GM18867 (cell line): ENCODE measurements around the gene TMEM184A.
"Not testable (repeated sequence)": the region's sequence is repeated elsewhere in the genome, so short reads cannot be mapped to it uniquely, and the experiment has no call there.

ENCODE experiments used
- ATAC-seq: cut with Tn5 transposase; IDR thresholded peaks from one replicate; pipeline ENCODE4 v1.9.1; 2021; ENCODE audit warnings: mild to moderate bottlenecking, moderate library complexity; ENCODE audit not compliant: unreplicated experiment

TMEM184A gene

GRCh38 chr7:1590887-1591286 is 34.9 kb upstream of the TMEM184A start:
- no peak for ATAC-seq

GRCh38 chr7:1590476-1590875 is 34.5 kb upstream of the TMEM184A start:
- ATAC-seq, result no peak

DNA sequence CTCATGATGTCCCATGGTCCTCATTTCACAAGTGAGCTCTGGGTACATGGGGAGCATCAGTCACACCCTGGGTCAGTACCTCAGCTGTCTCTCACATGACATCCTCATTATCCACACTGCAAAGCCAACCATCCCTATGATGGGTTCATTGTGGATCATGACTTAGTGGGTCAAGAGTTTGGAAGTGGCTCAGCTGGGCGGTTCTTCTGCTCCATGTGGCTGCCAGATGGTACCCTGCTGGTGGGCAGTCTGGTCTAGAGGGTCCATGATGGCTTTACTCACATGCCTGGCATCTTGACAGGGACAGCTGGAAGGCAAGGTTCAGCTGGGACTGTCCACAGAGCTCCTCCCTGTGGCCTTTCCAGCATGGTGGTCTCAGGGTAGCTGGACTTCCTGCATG is 33.0 kb upstream of the TMEM184A start:
- no peak for ATAC-seq

GRCh38 chr7:1587738-1588137 is 31.7 kb upstream of the TMEM184A start:
- ATAC-seq, result no peak

DNA sequence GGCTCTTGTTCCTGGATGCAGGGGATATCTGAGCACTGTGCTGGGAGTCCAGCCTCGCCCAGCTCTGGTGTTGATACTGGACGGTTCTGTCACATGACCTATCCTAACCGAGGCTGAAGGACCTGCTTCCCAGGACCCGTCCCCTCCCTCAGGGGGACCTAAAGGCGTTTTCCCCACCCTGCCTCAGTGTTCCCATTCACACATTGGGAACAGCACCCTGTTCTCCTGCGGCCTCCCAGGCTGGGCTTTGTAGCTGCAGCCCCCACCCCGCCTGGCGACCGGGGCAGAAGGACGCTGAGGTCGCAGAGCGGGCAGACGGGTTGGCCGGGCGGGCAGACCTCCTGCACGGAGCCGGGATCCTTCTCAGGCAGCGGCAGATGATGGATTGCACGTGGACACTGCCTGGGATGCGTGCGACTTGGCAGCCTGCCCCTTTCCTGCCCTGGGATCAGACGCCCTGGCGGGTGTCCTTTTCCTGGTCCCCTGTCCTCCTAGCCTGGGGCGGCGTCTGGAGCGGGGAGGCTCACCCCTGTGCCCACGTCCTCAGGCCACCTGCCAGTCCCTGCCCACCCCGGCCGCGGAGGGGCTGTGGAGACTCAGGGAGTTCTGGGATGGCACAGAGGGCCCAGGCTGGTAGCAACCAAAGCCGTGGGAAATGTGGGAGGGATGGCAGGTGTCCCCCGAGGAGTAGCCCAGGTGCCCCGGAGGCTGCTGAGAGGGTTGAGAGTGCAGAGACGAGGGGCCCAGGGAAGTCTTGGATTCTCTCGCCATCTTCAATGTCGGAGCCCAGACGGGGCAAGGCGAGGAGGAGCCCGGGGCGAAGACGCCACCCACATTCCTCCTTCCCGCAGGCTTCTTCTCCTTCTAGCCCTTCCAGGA is 31.1 kb upstream of the TMEM184A start:
- ATAC-seq, result no peak

DNA sequence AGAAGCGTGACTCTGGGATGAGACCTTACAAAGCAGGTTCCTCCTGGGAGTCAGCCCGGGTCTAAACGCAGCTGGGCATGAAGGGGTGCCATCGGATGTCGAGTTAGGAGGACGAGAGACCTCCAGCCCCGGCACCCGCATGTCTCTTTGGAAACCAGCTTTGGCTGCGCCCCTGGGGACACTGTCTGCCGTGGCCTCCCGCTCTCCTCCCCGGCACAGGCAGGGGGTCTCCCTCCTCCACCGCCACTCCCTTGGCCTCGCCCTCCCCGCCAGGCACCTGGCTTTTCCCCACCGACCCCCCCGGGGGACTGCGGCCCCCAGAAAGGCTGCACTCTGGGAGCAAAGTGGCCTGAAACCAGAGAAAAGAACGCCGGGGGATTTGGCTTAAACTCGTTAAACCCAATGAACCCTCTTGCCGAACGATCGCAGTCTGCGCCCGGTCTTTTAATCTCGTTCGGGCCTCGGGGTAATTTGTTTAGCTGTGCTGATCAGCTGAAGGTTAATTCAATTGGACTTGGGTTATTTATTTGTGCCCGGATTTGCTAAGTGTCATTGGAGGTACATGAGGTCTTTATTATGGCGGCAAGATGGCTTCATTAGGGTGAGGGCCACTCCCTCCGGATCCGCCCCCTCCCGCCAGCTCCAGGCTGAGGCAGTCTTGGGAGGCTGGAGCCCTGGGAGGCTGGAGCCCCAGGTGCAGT is 30.3 kb upstream of the TMEM184A start:
- ATAC-seq, result no peak

DNA sequence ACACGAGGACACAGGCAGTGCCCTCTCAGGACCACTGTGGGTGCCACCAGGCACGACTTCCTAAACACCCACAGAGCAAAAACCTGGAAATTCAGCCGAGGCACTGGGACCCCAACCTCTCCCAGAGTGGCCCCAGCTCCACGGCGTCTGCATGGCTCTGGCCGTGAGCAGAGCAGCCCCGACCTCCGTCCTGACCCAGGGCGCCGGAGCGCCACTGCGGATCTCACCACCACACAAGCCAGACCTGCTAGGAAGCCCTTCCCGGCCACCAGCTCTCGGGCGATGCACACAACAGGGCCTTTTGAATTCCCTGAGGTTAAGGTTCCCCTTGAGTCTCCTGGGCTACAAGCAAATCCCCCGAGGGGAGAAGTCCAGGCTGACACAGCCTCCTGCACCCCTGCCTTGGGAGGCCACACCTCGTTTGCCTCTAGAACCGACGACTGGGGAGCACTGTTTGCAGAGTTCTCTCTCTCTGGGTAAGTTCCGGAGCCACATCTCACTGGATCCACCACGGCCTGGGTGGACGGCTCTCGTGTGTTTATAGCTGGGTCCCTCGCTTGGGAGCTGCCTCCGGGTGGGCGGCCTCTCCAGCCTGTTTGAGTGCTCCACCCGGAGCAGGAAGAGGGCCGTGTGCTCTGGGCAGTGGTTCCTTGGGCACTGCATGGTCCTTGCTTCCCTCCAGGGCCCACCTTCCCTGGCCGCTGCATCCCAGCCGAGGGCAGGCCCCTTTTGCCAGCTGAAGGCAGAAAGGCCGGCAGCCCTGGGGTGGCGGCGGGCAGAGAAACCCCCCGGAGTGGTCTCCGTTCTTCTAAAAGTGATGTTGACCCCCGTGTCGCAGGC is 29.4 kb upstream of the TMEM184A start:
- no peak for ATAC-seq

GRCh38 chr7:1584700-1585099 is 28.7 kb upstream of the TMEM184A start:
- ATAC-seq, result no peak

GRCh38 chr7:1583241-1583930 is 27.4 kb upstream of the TMEM184A start:
- ATAC-seq, result not testable (repeated sequence)

DNA sequence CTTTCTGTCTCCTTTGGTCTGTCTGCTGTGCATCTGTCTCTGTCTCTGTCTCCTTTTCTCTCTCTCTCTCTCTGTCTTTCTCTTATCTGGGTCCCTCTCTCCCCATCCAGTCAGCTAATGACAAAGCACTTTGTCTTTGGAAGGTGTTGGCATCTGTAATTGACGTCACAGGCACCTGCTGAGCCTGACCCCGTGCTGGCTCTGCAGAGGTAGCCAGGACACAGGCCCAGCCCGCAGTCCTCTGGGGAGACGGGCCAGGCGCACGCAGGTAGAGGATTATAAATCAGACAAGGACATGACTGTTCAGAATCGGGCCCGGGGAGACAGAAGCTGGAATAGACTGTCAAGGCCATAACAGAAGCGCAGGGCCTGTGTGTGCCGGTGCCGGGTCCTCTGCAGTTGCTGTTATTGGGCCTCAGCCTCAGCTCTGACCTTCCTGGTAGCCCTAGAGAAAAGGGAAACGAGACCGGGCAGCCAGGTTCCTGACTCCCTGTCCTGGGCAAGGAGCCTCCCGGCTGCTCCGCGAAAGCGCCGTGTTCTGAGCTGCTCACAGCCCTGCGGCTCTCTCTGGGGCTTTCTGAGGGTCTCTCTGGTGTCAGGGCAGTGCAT is 24.5 kb upstream of the TMEM184A start:
- ATAC-seq, result no peak

DNA sequence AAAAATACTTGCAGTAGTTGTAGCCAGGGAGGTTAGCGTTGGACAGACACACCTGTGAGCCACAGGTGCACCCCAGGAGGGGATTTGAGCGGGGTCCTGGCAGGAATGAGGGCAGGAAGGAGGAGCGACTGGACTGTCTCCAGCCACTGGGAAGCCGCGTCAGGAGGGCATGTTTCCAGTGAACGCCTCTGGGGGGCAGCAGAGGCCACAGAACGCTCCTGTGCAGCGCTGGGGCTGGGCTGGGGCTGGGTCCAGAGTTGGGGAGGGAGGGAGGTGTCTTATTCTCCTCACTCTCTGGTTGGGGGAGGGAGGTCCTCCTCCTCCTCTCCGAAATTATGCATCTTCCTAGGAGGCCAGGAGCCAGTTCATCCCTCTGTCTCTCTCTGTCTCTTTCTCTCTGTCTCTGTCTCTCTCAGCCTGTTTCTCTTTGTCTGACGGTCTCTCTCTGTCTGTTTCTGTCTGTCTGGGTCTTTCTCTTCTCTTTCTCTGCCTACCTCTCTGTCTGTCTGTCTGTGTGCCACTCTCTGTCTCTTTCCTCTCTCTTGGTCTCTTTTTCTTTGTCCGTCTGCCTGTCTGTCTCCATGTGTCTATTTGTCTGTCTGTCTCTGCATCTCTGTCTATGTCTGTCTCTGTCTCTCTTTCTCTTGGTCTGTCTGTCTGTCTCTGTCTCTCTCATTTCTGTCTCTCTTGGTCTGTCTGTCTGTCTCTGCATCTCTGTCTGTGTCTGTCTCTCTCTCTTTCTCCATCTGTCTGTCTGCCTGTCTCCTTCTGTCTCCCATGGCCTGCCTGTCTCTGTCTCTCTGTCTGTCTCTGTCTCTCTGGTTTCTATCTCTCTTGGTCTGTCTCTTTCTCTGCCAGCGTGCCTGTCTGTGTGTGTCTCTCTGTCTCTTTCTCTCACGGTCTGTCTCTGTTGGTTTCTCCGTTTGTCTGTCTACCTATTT is 23.7 kb upstream of the TMEM184A start:
- ATAC-seq, result no peak

DNA sequence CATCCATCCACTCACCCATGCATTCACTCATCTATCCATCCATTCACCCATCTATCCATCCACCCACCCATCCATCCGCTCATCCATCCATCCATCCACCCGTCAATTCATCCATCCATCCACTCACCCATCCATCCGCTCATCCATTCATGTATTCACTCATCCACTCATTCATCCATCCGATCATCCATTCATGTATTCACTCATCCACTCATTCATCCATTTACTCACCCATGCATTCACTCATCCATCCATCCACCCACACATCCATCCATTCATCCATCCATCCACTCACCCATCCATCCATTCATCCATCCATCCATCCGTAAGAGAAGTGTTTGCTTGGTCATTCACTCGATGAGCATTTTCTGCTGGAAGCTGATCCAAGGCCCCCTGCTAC is 22.5 kb upstream of the TMEM184A start:
- no peak for ATAC-seq

- ATAC-seq, result no peak
Observed at GRCh38 chr7:1576521-1577253, 20.7 kb upstream of the TMEM184A start.

- ATAC-seq, result no peak
Observed at GRCh38 chr7:1575809-1576208, 19.8 kb upstream of the TMEM184A start.

DNA sequence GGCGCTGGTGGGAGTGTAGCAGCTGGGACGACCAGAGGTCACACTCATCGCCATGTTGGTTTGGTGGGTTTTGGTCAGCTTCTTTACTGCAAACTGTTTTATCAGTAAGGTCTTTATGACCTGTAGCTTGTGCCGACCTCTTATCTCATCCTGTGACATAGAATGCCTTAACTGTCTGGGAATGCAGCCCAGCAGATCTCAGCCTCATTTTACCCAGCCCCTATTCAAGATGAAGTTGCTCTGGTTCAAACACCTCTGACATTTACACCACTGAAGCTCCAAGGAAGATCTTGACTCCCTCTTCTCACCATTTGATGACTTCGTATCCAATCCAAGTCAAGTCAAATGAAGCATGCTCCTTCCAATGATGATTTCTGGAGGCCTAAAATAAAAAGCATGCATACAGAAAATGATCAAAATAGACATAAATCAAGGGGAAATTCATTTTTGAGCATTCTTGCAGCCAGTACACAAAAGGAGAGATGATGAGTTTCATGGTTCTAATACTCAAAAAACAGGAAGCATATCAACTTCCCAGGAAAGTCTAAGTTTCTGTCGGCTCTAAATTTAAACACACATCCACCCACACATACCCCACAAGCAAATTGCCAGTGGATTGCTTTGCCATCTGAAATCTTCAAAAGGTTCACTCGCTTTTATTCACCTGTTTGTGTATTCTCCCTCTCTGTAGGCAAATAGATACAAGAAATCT is 16.3 kb upstream of the TMEM184A start:
- ATAC-seq, result no peak

GRCh38 chr7:1569833-1570632 is 14.0 kb upstream of the TMEM184A start, which contains the start of gene PSMG3:
TSS of gene PSMG3 (minus strand) at chr7:1570032. CDS start at chr7:1569339, 693 bp downstream.
- peak; percentile 89 for ATAC-seq

DNA sequence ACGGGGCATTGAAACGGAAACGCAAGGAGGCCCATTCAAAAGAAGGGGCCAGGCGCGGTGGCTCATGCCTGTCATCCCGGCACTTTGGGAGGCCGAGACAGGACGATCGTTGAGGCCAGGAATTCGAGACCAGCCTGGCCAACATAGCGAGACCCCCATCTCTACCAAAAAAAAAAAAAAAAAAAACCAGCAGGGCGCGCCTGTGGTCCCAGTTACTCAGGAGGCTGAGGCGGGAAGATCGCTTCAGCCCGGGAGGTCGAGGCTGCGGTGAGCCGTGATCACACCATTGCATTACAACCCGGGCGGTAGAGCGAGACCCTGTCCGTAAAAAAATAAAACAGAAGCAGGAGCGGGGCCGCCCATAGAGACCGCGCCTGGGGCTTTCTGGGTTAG is 13.4 kb upstream of the TMEM184A start:
- no peak for ATAC-seq
